GM18499 (cell line): ENCODE data around the gene RFX8.
"Not testable (repeated sequence)": the region's sequence is repeated elsewhere in the genome, so short reads cannot be mapped to it uniquely, and the experiment has no call there.

ENCODE experiments used
- ATAC-seq: cut with Tn5 transposase; IDR thresholded peaks from one replicate; pipeline ENCODE4 v1.9.1; 2021; ENCODE audit warnings: moderate number of reproducible peaks; ENCODE audit not compliant: insufficient read depth, unreplicated experiment

Gene RFX8

DNA sequence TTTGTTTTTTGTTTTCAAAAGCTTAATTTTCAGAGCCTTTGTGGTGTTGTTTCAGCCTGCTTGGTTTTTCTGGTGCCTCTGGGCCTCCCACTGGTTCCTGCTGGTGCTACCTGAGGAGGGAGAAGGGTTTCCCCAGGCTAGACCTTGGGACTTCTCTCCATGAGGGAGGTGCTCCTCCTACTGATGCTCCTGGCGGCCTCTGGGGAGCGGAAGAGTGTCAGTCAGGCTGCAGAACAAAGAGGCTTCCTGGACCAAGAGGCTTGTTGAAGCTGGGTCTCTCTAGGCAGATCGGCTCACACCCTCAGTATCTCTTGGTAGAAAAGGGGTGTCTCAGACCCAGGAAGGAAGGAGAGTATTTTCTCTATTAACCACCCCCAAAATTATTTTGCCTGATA is 32.2 kb downstream of the RFX8 start:
- ATAC-seq = no peak

DNA sequence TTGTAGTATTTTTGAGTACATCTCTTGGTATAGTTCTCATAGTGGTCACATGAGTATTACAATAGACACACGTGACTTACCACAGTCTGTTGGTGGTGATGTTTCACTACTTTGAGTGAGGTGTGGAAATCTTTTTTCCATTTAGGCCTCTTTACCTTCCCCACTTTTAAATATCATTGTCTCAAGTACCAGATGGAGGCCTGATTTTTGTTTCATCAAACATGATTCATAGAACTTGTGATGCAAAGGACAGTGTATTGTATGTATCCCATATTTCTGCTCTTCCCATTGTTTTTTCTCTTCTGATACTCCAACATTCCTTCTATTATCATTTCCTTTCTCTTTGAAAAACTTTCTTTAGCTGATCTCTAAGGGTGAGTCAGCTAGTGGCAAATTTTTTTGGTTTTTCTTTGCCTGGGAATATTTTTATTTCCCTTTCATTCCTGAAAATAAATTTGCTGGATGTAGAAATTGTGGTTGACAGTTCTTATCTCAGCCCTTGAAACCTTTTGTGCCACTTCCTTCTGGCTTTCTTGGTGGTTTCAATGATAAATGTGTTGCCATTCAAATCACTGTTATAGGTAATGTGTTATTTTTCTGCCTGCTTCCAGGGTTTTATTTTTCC is 32.8 kb downstream of the RFX8 start:
- ATAC-seq = no peak

DNA sequence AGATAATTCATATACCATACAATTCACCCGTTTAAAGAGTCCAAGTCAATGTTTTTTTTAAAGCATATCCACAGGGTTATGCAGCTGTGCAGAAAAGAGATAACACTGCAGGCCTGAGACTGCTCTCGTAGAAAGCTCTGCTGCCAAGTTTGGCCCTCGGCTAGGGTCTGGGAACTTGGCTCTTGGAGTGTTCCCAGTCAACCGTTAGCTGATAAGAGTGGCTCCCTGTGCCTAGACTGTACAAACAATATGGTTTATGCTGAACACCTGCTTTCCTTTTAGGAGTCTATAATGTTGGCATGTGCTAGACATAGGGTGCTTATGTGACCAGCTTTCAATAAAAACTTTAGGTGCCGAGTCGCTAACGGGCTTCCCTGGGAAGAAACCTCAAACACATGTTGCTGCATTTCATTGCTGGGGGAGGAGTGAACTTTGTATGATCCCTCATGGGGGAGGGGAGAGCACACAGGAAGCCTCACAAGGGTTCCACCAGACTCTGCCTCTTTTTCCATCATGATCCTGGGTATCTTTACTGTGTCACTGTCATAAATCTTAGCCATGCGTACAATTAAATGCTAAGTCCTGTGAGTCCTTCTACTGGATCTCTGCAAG is 34.7 kb downstream of the RFX8 start:
- ATAC-seq = no peak

DNA sequence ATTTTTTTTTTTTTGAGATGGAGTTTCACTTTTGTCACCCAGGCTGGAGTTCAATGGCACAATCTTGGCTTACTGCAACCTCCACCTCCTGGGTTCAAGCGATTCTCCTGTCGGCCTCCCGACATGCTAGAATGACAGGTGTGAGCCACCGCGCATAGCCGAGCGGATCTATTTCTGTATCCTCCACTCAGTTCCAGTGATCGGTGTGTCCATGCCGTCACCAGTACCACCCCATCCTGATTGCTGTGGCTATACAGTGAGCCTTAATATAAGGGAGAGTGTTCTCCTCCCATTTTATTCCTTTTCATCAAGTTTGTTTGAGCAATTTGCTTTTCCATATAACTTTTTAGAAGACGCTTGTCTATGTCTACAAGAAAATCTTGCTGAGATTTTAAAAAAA is 35.2 kb downstream of the RFX8 start:
- no peak for ATAC-seq

DNA sequence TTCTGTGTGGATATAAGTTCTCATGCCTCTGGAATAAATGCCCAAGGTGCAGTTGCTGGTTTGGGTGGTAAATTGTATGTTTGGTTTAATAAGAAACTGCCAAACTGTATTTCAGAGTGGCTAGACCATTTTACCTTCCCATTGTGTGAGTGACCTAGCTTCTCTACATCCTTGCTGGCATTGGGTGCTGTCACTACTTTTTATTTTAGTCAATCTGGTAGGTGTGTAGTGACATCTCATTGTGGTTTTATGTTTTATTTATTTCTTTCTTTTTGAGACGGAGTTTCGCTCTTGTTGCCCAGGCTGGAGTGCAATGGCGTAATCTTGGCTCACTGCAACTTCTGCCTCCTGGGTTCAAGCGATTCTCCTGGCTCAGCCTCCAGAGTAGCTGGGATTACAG is 36.4 kb downstream of the RFX8 start:
- not testable (repeated sequence) for ATAC-seq

DNA sequence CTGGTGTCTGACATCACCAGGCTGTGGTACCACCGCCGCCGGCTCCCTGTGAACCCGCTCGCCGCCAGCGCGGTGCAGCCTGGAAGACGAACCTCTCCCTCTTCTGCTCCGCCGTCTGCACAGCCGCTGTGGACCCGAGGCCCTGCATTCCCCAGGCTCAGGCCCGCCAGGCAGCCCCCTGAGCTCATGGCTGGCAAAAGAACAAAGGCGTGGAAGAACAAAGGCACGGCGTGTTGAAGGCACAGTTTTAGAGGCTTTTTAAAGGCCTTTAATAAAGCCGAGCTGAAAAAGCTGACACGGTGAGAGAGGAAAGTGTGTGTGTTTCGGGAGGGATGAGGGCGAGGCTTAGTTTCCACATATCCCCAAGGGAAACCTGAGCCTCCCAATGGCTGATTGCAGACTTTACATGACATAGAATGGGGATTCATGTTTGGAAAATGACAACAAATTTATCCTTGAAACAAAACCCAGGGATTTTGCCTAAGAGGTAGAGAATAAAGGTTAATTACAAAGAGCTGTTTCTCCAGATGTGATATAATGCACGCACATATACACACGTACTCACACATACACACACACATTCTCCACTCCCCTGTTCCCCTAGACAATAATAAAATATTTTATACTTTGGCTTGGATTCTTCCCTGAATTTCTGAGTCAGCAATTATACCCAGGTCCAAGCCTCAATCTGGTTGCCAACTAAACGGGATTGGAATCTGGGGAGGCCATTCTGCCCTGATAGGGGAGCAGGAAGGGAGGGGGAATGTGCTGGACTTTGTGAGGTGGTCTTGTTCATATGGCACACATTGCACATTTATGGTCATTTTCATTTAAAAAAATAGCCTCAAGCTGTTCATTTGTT is 39.7 kb downstream of the RFX8 start:
- no peak for ATAC-seq

DNA sequence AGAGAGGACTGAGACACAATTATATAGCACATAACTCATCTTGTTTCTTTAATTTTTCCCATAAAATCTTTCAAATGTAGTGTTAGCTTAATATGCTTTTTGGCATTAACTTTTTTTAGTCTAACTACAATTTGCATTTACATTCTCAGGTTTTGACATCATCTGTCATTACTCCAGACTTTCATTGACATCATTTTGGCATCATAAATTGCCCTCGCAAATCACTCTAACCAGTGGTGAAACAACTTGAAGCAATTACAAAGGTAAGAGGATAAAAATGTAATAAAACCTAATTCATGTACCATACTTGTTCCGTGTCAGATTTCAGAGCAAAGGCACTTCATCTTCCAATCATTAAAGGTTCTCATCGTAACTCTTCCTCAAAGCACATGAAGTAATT is 41.4 kb downstream of the RFX8 start:
- no peak for ATAC-seq

DNA sequence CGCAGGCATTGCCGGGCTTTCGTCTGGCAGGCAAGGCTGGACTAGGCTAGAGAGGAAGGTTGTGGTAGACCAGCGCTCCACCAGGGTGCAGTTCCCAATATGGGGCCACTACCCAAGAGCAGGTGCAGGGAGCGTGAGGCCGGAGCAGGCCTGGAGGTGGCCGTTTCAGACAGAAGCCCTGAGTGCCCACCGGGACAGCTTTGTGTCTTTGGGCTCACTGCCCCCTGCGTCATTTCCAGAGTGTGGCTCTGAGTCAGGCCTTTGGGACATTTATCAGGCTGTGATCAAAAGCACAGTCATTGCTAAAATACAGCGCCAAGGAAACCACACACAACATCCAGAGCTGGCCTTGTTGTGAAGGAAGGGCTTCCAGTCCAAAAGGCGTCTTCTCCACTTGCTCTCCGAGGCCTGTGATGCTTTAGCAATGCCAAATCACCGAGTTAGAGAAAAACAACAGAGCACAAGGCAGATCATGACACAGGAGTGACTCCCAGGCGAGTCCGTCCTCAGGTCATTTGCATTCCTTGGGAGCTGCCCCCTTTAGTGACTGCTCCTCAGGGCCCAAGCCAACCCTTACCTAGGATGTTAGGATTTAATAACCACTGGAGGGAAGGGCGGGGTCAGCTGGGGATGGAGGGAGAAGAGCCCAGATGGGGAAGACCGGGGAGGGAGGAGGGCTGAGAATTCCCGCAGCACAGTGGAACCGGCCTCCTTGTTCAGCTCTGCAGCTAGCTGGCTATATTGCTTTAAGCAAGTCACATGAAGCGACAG is 42.3 kb downstream of the RFX8 start:
- no peak for ATAC-seq

DNA sequence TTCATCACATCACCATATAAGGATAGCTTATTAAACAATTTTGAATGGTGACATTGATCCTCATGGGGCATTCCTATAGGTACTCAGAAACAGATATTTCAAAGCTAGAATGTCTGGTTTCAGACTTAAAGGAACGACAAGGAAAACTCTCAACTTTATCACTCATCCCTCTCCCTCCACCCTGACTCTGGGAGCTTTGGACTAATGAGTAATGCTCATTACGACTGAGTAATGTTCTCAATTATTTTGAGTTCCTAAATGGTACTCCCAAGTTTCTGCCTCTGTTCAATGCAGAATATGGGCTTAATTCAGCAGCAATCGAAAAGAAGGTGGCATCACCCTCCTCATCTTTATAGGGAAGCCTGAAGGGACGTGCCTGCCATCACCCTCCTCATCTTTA is 43.4 kb downstream of the RFX8 start:
- ATAC-seq = no peak

DNA sequence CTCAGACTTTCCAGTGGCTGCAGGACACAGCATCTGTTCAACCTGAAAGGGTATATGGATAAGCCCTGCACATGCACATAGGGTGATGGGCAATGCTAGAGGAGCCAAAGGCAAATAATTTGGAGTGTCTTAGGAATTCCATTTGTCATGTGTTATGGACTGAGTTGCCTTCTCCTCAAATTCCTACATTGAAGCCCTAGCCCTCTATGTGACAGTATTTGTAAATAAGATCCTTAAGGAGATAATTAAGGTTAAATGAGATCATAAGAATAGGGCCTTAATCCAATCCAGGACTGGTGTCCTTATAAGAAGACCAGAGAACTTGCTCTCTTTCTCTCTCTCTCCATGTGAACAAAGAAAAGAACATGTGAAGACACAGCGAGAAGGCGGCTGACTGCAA is 44.8 kb downstream of the RFX8 start:
- no peak for ATAC-seq

DNA sequence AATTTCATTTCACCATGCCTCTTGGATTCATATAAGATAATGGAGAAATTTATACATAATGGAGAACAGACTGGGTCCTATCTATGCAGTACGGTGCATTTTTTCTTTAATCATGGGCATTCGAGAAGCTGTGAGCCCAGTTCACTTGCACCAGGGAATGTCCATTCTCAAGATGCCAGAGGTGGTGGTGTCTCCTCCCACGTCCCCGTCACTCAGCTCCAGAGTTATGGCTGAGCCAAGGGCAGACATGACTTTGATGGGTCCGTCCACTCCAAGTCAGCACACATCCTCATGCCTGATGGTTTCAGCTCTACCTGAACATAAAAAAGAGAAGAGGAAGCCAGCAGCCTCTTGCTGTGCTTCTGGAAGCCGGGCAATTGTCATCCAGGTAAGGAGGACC is 45.5 kb downstream of the RFX8 start:
- no peak for ATAC-seq

DNA sequence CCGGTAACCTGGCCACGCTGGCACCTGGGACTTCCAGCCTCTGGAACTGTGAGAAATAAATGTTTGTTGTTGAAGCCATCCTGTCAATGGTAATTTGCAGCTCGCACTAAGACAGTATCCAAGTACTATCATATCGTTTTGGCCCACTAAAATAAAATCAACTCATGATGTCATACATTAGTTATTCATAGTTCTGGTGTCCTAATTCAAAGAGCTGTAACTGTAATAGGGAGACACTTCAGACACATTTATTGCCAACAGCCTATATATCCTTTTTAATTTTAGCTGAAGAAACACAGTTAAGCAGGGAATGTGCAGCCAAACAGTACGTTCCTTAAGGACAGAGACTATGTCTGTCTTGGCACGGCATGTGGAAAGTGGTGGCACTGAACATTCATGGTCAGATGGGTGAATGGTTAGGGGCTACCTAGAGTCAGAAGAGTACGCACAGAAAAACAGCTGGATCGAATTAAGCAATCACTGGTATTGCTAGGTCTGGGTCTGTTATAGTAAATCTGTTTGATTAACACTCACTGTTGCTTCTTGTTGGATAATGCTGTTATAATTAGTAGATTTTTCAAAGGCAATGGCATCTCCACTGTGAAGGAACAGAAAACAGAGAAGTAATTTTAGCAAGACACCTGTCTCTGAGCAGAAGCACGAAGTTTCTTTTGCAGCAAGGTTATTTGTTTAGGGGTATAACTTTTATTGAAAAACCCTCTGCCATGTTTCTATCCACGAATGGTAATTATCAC is 46.3 kb downstream of the RFX8 start:
- ATAC-seq = no peak

DNA sequence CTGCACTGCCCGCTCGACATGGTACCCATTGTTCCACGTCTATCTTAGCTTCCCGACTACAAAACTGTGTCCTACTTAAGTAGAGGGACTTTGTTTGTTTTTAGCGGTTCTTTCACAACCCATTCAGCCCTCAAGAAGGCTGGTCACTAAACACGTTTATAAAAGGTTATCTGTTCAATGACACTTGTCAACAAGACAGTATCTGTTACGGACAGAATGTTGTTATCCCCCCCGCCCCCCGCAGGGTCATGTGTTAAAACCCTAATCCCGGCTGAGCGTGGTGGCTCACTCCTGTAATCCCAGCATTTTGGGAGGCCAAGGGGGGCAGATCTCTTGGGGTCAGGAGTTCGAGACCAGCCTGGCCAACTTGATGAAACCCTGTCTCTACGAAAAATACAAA is 47.2 kb downstream of the RFX8 start:
- no peak for ATAC-seq

DNA sequence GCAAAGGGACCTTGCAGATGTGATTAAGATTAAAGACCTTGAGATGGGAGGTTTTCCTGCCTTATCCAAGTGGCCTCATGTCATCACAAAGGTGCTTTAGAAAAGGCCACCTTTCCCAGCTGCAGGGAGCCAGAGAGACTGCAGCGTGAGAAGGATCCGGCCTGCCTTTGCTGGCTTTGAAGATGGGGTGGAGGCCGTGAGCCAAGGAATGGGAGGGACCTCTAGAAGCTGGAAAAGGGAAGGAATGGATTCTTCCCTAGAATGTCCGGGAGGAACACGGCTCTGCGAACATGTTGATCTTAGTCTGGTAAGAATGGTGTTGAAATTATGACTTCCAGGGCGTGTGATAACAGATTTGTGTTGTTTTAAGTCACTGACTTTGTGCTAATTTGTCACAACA is 47.7 kb downstream of the RFX8 start:
- no peak for ATAC-seq

DNA sequence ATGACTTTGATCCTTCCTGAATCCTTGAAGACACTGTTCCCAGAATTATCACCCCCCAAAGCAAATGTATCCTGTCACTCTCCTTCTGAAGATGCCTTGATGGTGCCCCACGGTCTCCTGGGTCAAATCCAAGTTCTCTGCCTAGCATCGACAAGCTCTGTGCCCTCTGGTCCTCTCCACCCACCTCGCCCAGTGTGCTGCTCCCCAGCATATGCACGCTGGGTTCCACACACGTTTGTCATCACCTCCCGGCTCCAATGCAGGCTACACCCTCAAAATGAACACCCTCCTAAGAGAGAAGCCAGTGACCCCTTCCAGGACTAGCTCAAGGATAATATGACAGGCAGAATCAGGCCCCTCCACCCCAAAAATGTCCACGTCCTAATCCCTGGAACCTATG is 48.1 kb downstream of the RFX8 start:
- no peak for ATAC-seq

DNA sequence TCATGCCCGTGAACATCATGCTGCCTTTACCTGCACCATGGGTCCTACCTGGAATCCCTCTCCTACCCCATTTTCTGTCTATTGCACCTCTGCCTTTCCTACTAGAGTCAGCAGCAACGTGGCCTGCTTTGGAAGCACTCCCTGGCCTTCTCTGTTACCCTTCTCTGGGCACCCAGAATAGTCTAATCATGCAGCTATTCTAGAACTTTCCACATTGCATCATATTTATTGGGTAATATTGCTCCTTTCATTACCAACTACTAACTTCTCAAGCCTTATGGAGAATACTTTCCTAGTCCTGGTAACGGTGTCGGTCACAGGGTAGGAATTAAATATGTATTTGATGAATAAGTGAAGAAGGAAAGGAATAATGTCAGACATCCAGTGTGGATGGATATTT is 54.3 kb downstream of the RFX8 start:
- no peak for ATAC-seq

DNA sequence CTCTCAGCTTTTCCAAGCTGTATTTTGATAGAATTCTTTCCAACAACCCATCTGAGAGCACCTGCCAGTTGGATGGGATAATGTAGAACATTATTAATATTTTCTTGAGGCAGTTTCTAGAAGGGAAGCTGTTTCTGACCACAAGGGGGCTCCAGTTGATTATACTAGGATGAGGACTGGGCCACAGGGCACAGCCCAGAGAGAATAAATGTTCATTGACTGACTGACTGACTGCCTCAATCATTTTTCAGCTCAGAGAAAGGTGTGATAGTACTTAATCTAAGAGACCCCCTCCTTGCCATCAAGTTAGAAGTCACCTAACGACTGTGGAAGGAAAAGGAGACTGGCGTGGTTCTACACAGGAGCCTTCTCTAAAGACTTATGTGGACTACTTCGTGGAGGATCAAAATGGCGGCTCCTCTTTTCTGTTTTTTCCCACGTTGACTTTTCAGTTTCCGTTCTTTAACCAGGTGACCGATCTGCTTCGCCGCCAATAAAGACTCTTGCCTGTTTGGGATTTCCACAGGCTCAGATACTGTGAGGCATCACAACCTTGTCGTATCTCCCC is 55.7 kb downstream of the RFX8 start:
- ATAC-seq = no peak

DNA sequence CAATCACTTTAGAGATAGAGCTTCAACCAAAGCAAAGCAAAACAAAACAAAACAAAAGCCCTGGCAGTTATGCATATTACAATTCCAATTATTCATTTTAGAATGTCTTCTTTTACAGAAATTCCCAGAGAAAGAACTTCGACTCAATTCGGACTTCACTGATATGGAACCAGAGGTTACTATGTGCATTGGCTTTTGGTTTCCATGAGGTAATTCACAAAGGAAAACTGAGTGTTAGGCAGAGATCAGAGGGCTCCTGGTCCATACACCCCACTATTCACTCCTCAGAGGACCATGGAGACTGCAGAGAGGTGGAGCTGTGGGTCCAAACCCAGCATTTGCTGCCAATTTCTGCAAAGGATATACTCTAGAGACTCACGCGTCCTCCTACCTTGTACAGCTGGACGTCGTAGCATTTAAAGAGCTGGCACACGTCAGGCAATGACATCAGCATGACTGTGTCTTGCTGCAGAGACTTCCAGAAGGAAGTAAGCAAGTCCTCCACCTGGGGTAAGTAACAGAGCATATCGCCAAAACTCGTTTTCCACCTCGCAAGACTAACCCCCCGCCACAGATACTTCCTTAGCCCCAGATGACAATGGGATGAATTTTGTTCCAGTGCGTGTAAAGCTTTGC is 56.3 kb downstream of the RFX8 start:
- no peak for ATAC-seq

DNA sequence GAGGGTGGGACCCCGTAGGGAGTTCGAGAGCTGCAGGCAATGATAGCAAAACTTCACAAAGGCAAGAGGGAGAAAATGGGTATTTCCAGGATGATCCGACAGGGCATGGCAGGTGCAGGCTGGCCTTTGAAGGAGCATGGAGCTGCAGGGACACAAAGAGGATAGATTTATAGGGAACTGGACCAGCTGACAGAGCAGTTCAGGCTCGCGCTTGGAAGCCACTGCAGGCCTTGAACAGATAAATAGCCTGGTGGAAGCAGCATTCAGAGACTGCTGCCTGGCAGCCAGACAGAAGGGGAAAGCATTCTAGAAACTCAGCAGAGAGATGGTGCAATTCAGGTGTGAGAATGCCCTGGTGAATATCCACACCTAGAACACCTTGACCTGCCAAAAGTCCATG is 58.3 kb downstream of the RFX8 start:
- no peak for ATAC-seq
